B cell (primary cell): ENCODE results near the gene SSR2. TPM values are rescaled to one million over a fixed set of nuclear protein-coding genes. Genes with fewer than 3 reads are reported as not detected.

Experiments used
- ATAC-seq: fragments of 200-7000 bp; cut with Tn5 transposase; one replicate; pipeline ENCODE4 v1.10.0; 2021; ENCODE audit warnings: low read depth, mild to moderate bottlenecking, moderate number of reproducible peaks, moderate library complexity
- CTCF ChIA-PET: fragments of 350-600 bp; sonication (Branson Sonifier 250); formaldehyde crosslinking; loops from one replicate; lab custom pipeline; 2021; ENCODE audit warnings: antibody characterized with exemption, inconsistent platforms; lab: Charles Lee
- POLR2A ChIA-PET: fragments of 350-600 bp; sonication (Branson Sonifier 250); formaldehyde crosslinking; loops from one replicate; lab custom pipeline; 2021; ENCODE audit warnings: antibody characterized with exemption; lab: Charles Lee
- DNase-seq: peaks from one replicate; pipeline ENCODE4 v3.0.0; 2013
- H2AFZ ChIP-seq: 2 replicates; pipeline ENCODE4 v1.6.1; 2012; ENCODE audit warnings: mild to moderate bottlenecking, low read depth, low read length; ENCODE audit not compliant: insufficient read depth, poor library complexity, severe bottlenecking
- H3K27ac ChIP-seq, 2 donors: 1 replicate in 1 of 2; 2 replicates in 1 of 2; pipeline ENCODE4 v1.5.1; 2012 to 2013; ENCODE audit warnings: low read length in 2 of 2, mild to moderate bottlenecking in 2 of 2, moderate library complexity in 1 of 2
- H3K27me3 ChIP-seq, 4 experiments: fragments of 200-600 bp in 1 of 4; sonication (generic) in 1 of 4; replicated peaks in 1 of 4; 1 replicate in 2 of 4; 2 replicates in 2 of 4; pipeline versions ENCODE4 v1.6.1 to v1.7.0; 2013 to 2016; ENCODE audit warnings: low read length in 3 of 4, mild to moderate bottlenecking in 2 of 4, mixed read lengths in 1 of 4, moderate library complexity in 1 of 4; ENCODE audit not compliant: insufficient read depth in 4 of 4, control insufficient read depth in 3 of 4; ENCODE audit errors: control extremely low read depth in 1 of 4
- H3K36me3 ChIP-seq, 2 experiments: replicated peaks in 1 of 2; 1 replicate in 1 of 2; 2 replicates in 1 of 2; pipeline versions ENCODE4 v1.6.1 to v1.7.1; 2013; ENCODE audit warnings: low read length in 1 of 2; ENCODE audit not compliant: insufficient read depth in 2 of 2, control insufficient read depth in 1 of 2; ENCODE audit errors: control extremely low read depth in 1 of 2, extremely low read depth in 1 of 2
- H3K4me1 ChIP-seq, 2 donors: fragments of 200-600 bp in 1 of 2; sonication (generic) in 1 of 2; 1 replicate in 1 of 2; 2 replicates in 1 of 2; pipeline versions ENCODE4 v1.5.1 to v1.6.1; 2013 to 2017; ENCODE audit warnings: low read length in 2 of 2; ENCODE audit not compliant: control insufficient read depth in 2 of 2, insufficient read depth in 2 of 2
- H3K4me2 ChIP-seq: replicated peaks from 2 replicates; pipeline ENCODE3; 2012; ENCODE audit warnings: mild to moderate bottlenecking, low read depth, low read length; ENCODE audit not compliant: poor library complexity, severe bottlenecking
- H3K4me3 ChIP-seq, 5 experiments: fragments of 200-600 bp in 1 of 5; sonication (generic) in 1 of 5; 1 replicate in 3 of 5; 2 replicates in 2 of 5; pipeline versions ENCODE4 v1.5.1 to v1.7.0; 2011 to 2016; ENCODE audit warnings: low read length in 4 of 5, mild to moderate bottlenecking in 4 of 5, low read depth in 2 of 5, control low read depth in 1 of 5, moderate library complexity in 1 of 5; ENCODE audit not compliant: insufficient read depth in 1 of 5; ENCODE audit errors: control extremely low read depth in 1 of 5, extremely low read depth in 1 of 5
- H3K79me2 ChIP-seq: fragments of 200-600 bp; sonication (generic); one replicate; pipeline ENCODE4 v1.6.0; 2016; ENCODE audit warnings: low read length; ENCODE audit not compliant: control insufficient read depth, insufficient read depth
- H3K9ac ChIP-seq: fragments of 200-600 bp; sonication (generic); 2 replicates; pipeline ENCODE4 v1.6.1; 2017; ENCODE audit warnings: mild to moderate bottlenecking, low read length, moderate library complexity
- H3K9me3 ChIP-seq, 3 donors: one replicate each; pipeline versions ENCODE4 v1.6.1 to v1.7.1; 2013; ENCODE audit warnings: low read length in 2 of 3; ENCODE audit not compliant: control insufficient read depth in 2 of 3, insufficient read depth in 1 of 3; ENCODE audit errors: control extremely low read depth in 1 of 3
- H4K20me1 ChIP-seq: 2 replicates; pipeline ENCODE4 v1.6.0; 2012; ENCODE audit warnings: mild to moderate bottlenecking, low read length; ENCODE audit not compliant: insufficient read depth, control insufficient read depth, poor library complexity, severe bottlenecking
- H3K27ac Mint-ChIP-seq: one replicate; pipeline ENCODE4 v1.8.0; 2021; ENCODE audit warnings: mixed read lengths
- H3K27me3 Mint-ChIP-seq: one replicate; pipeline ENCODE4 v1.8.0; 2021; ENCODE audit warnings: mixed read lengths
- H3K4me1 Mint-ChIP-seq: one replicate; pipeline ENCODE4 v1.8.0; 2021; ENCODE audit warnings: mixed read lengths
- H3K4me3 Mint-ChIP-seq: one replicate; pipeline ENCODE4 v1.8.0; 2021; ENCODE audit warnings: mixed read lengths
- H3K9me3 Mint-ChIP-seq: one replicate; pipeline ENCODE4 v1.8.0; 2022; ENCODE audit warnings: mixed read lengths; ENCODE audit not compliant: insufficient read depth
- CTCF ChIP-seq: fragments of 200-600 bp; IDR thresholded peaks from one replicate; pipeline ENCODE4 v1.8.0; 2022; ENCODE audit warnings: antibody characterized with exemption, mild to moderate bottlenecking
- EZH2 ChIP-seq: IDR thresholded peaks from 2 replicates; pipeline ENCODE4 v1.6.1; 2012; ENCODE audit warnings: borderline replicate concordance, low read depth, mild to moderate bottlenecking, moderate library complexity, low read length; ENCODE audit not compliant: insufficient read depth, poor library complexity, severe bottlenecking
- WGBS: methylation state at CpG from one replicate; pipeline ENCODE4 v1.1.5; 2013; ENCODE audit warnings: missing lambda C conversion rate; ENCODE audit not compliant: insufficient coverage; 5-methylcytosine and 5-hydroxymethylcytosine counted together
- intact Hi-C: fragments of 100-400 bp; cut with micrococcal nuclease; formaldehyde crosslinking; loops from one replicate; pipeline ENCODE4 v1.10.0; 2022
- polyA plus RNA-seq: library from polyadenylated mRNA; depleted of rRNA; stranded (reverse); fragments of >200 nt; gene quantifications from 2 replicates; pipeline ENCODE4 v1.2.3, GENCODE V29; 2012
- total RNA-seq, 2 donors: library from RNA; stranded (reverse); fragments of 120-200 nt in 1 of 2; gene quantifications; 1 replicate in 1 of 2; 2 replicates in 1 of 2; pipeline versions ENCODE4 v1.2.3 to v1.2.4, GENCODE V29; 2013 to 2022

SSR2 gene
- total and polyA plus RNA-seq, 2 donors (not counting 1 experiment from before 2014, with no cell fraction given) = 160 to 359 TPM

- no peaks in the 10 kb centered on the region for H3K27me3 ChIP-seq
- CTCF ChIA-PET = interaction anchor here (0.7 to 12.2 kb wide), 12 partner anchors 9 to 47 kb away, joined by 3 to 206 read pairs (median 4); partner anchors contain the start of genes KHDC4 and RXFP4
- H3K27ac ChIP-seq = peak overlapping the region; percentile 70 to 91
- POLR2A ChIA-PET = interaction anchor here (0.6 to 4.8 kb wide), 9 partner anchors 11 to 43 kb away, joined by 3 to 44 read pairs (median 5); no protein-coding TSS in a partner anchor
- Mint-ChIP-seq H3K27me3 (no peaks in the 10 kb centered on the region), H3K27ac (peak overlapping the region; percentile 94), H3K4me3 (peak overlapping the region; percentile 95), H3K9me3 (no peaks in the 10 kb centered on the region), H3K4me1 (peaks cover 69% of the 10 kb centered on the region)
- peak overlapping the region; percentile 21 for H2AFZ ChIP-seq
- DNase-seq (peak; percentile 78), ATAC-seq (peak; percentile 53)
- intact Hi-C loops = loop anchor here (1.0 kb wide), 2 partner anchors 8 to 21 kb away; no protein-coding TSS in a partner anchor
- peak overlapping the region; percentile 76 to 93 (median 81) for H3K4me3 ChIP-seq
- no peaks in the 10 kb centered on the region for H3K9me3 ChIP-seq
- H3K4me2 ChIP-seq = peak overlapping the region; percentile 93
- no peak for TF ChIP-seq EZH2
- TF ChIP-seq CTCF = no peak
- peaks cover 55 to 65% of the 10 kb centered on the region in 2 donors for H3K4me1 ChIP-seq
- H4K20me1 ChIP-seq = peaks cover 17% of the 10 kb centered on the region
- no peaks in the 10 kb centered on the region for H3K36me3 ChIP-seq
- H3K79me2 ChIP-seq = peaks cover 93% of the 10 kb centered on the region
- H3K9ac ChIP-seq = peak overlapping the region; percentile 89
- 8% methylated on average over 4 of the region's 6 CpGs for WGBS
Measured at GRCh38 chr1:155981266-155982088, 39.3 kb downstream of the SSR2 start.
